ENCODE measurements around the gene B3GNT3. TPM values are rescaled to one million over a fixed set of nuclear protein-coding genes. Genes with fewer than 3 reads are reported as not detected.

B3GNT3 gene
- under 1 TPM in 2 of 4 donors, not detected in 2; 0.19 to 0.32 TPM for total RNA-seq

GRCh38 chr19:17794731-17795494 is at the start of gene B3GNT3:
B3GNT3 (plus strand) TSS chr19:17795138; CDS start chr19:17807808, 12,670 bp downstream.
- no peak for TF ChIP-seq CTCF (IDR thresholded peaks at IDR 0.05)
- DNase-seq (ENCODE audit: low spot score): no peak
- ATAC-seq (ENCODE audit: low FRiP score): no peak

- peak; percentile 78 for DNase-seq (ENCODE audit: low spot score)
- ATAC-seq (ENCODE audit: low FRiP score): peak; percentile 96
- TF ChIP-seq CTCF (IDR thresholded peaks at IDR 0.05): no peak
Observed at GRCh38 chr19:17747205-17748098, 47.5 kb upstream of the B3GNT3 start.

GRCh38 chr19:17748884-17749638 is 45.9 kb upstream of the B3GNT3 start:
- DNase-seq (ENCODE audit: low spot score): no peak
- no peak for ATAC-seq (ENCODE audit: low FRiP score)

GRCh38 chr19:17749912-17750317 is 45.0 kb upstream of the B3GNT3 start:
- no peak for TF ChIP-seq CTCF (IDR thresholded peaks at IDR 0.05)
- DNase-seq (ENCODE audit: low spot score) (no peak), ATAC-seq (ENCODE audit: low FRiP score) (no peak)

More at GRCh38 chr19:17748884-17749638, 45.9 kb upstream of the B3GNT3 start:
- no peak for TF ChIP-seq CTCF (IDR thresholded peaks at IDR 0.05)

- ATAC-seq (ENCODE audit: low FRiP score) (no peak), DNase-seq (ENCODE audit: low spot score) (no peak)
- TF ChIP-seq CTCF (IDR thresholded peaks at IDR 0.05): no peak
Observed at GRCh38 chr19:17751103-17751911, 43.6 kb upstream of the B3GNT3 start, which contains the start of gene FCHO1. FCHO1 (plus strand) TSS chr19:17751477; CDS start chr19:17755165, 3,688 bp downstream.

- DNase-seq (ENCODE audit: low spot score) (no peak), ATAC-seq (ENCODE audit: low FRiP score) (no peak)
- no peak for TF ChIP-seq CTCF (IDR thresholded peaks at IDR 0.05)
Observed at GRCh38 chr19:17751912-17752273, 43.0 kb upstream of the B3GNT3 start.
